Activated naive CD4-positive, alpha-beta T cell treated with anti-CD3 and anti-CD28 coated beads, Interleukin-2, amount 10 ng/mL, durations not matched to agents 7 days and 5 days (primary cell): Measurements from ENCODE around the gene NLRP14.
A peak's percentile ranks its signal among the peaks of the same experiment; 100 is the strongest.

ENCODE experiments used
- CTCF ChIA-PET: fragments of 350-600 bp; sonication (Branson Sonifier 250); formaldehyde crosslinking; loops from one replicate; lab custom pipeline; 2021; ENCODE audit warnings: antibody characterized with exemption; lab: Charles Lee
- DNase-seq: peaks from one replicate; pipeline ENCODE4 v3.0.0-alpha.2; 2020
- H3K27ac Mint-ChIP-seq: one replicate; pipeline ENCODE4 v1.8.0; 2021; ENCODE audit warnings: mild to moderate bottlenecking, moderate library complexity, mixed read lengths
- H3K27me3 Mint-ChIP-seq: one replicate; pipeline ENCODE4 v1.8.0; 2021; ENCODE audit warnings: mild to moderate bottlenecking, mixed read lengths
- H3K36me3 Mint-ChIP-seq: one replicate; pipeline ENCODE4 v1.8.0; 2021; ENCODE audit warnings: mixed read lengths
- H3K4me1 Mint-ChIP-seq: one replicate; pipeline ENCODE4 v1.8.0; 2021; ENCODE audit warnings: mixed read lengths
- H3K4me3 Mint-ChIP-seq: one replicate; pipeline ENCODE4 v1.8.0; 2021; ENCODE audit warnings: mild to moderate bottlenecking, moderate library complexity, mixed read lengths
- H3K9me3 Mint-ChIP-seq: one replicate; pipeline ENCODE4 v1.8.0; 2021; ENCODE audit warnings: mixed read lengths

NLRP14 gene

GRCh38 chr11:7020183-7020917 is at the start of gene NLRP14, which contains the start of gene ZNF214:
Gene NLRP14 (plus strand): TSS chr11:7020479. CDS start chr11:7038587, 18,108 bp downstream.
Gene ZNF214 (minus strand): TSS chr11:7020346. CDS start chr11:7002835, 17,511 bp downstream.
- DNase-seq: no peak
- H3K9me3 Mint-ChIP-seq: no peaks in the 10 kb centered on the region

GRCh38 chr11:6979365-6979764 is 40.9 kb upstream of the NLRP14 start:
- H3K36me3 Mint-ChIP-seq: no peaks in the 10 kb centered on the region
- CTCF ChIA-PET: interaction anchor here (0.7 kb wide), 1 partner anchor 300 kb away, joined by 3 read pairs; no protein-coding TSS in a partner anchor
- no peak for DNase-seq
- no peaks in the 10 kb centered on the region for H3K27me3 Mint-ChIP-seq
- no peak overlapping the region for H3K4me3 Mint-ChIP-seq
- no peak overlapping the region for H3K27ac Mint-ChIP-seq
- H3K9me3 Mint-ChIP-seq: no peaks in the 10 kb centered on the region
- no peaks in the 10 kb centered on the region for H3K4me1 Mint-ChIP-seq

More at GRCh38 chr11:7020183-7020917, at the start of gene NLRP14, which contains the start of gene ZNF214:
- Mint-ChIP-seq H3K36me3 (no peaks in the 10 kb centered on the region), H3K4me1 (peaks cover 3% of the 10 kb centered on the region), H3K27me3 (peaks cover 31% of the 10 kb centered on the region), H3K4me3 (peak within 1 kb of the TSS; percentile 36), H3K27ac (no peak within 1 kb of the TSS)
- CTCF ChIA-PET: no interaction called here

GRCh38 chr11:6986487-6986886 is 33.8 kb upstream of the NLRP14 start:
- no peaks in the 10 kb centered on the region for H3K9me3 Mint-ChIP-seq
- H3K27ac Mint-ChIP-seq: no peak overlapping the region
- H3K4me1 Mint-ChIP-seq: no peaks in the 10 kb centered on the region
- H3K4me3 Mint-ChIP-seq: no peak overlapping the region
- DNase-seq: no peak
- H3K36me3 Mint-ChIP-seq: no peaks in the 10 kb centered on the region
- CTCF ChIA-PET: no interaction called here
- H3K27me3 Mint-ChIP-seq: peaks cover 4% of the 10 kb centered on the region

- Mint-ChIP-seq H3K36me3 (no peaks in the 10 kb centered on the region), H3K4me3 (no peak overlapping the region), H3K4me1 (no peaks in the 10 kb centered on the region), H3K27ac (no peak overlapping the region), H3K9me3 (no peaks in the 10 kb centered on the region), H3K27me3 (peaks cover 4% of the 10 kb centered on the region)
- no peak for DNase-seq
- CTCF ChIA-PET: no interaction called here
Observed at GRCh38 chr11:6988506-6988905, 31.8 kb upstream of the NLRP14 start.

GRCh38 chr11:6991227-6991626 is 29.1 kb upstream of the NLRP14 start:
- no peak overlapping the region for H3K27ac Mint-ChIP-seq
- H3K4me1 Mint-ChIP-seq: no peaks in the 10 kb centered on the region
- H3K9me3 Mint-ChIP-seq: no peaks in the 10 kb centered on the region
- H3K27me3 Mint-ChIP-seq: peaks cover 4% of the 10 kb centered on the region
- no peak overlapping the region for H3K4me3 Mint-ChIP-seq
- H3K36me3 Mint-ChIP-seq: no peaks in the 10 kb centered on the region
- CTCF ChIA-PET: interaction anchor here (1.9 kb wide), 1 partner anchor 15 kb away, joined by 4 read pairs; no protein-coding TSS in a partner anchor
- DNase-seq: no peak

- peaks cover 4% of the 10 kb centered on the region for H3K27me3 Mint-ChIP-seq
- no peak for DNase-seq
- no peak overlapping the region for H3K27ac Mint-ChIP-seq
- H3K36me3 Mint-ChIP-seq: no peaks in the 10 kb centered on the region
- H3K4me3 Mint-ChIP-seq: no peak overlapping the region
- H3K4me1 Mint-ChIP-seq: no peaks in the 10 kb centered on the region
- H3K9me3 Mint-ChIP-seq: no peaks in the 10 kb centered on the region
- CTCF ChIA-PET: interaction anchor here (1.9 kb wide), 1 partner anchor 15 kb away, joined by 4 read pairs; no protein-coding TSS in a partner anchor
Observed at GRCh38 chr11:6992026-6992425, 28.3 kb upstream of the NLRP14 start.

- no peak for DNase-seq
- no peaks in the 10 kb centered on the region for H3K4me1 Mint-ChIP-seq
- CTCF ChIA-PET: interaction anchor here (1.9 kb wide), 1 partner anchor 16 kb away, joined by 4 read pairs; no protein-coding TSS in a partner anchor
- no peak overlapping the region for H3K27ac Mint-ChIP-seq
- no peaks in the 10 kb centered on the region for H3K9me3 Mint-ChIP-seq
- no peaks in the 10 kb centered on the region for H3K36me3 Mint-ChIP-seq
- no peak overlapping the region for H3K4me3 Mint-ChIP-seq
- peaks cover 4% of the 10 kb centered on the region for H3K27me3 Mint-ChIP-seq
Observed at GRCh38 chr11:6992457-6993417, 27.5 kb upstream of the NLRP14 start.

- CTCF ChIA-PET: no interaction called here
- no peak overlapping the region for H3K4me3 Mint-ChIP-seq
- no peak overlapping the region for H3K27ac Mint-ChIP-seq
- H3K27me3 Mint-ChIP-seq: peaks cover 4% of the 10 kb centered on the region
- no peaks in the 10 kb centered on the region for H3K4me1 Mint-ChIP-seq
- DNase-seq: no peak
- H3K36me3 Mint-ChIP-seq: no peaks in the 10 kb centered on the region
- H3K9me3 Mint-ChIP-seq: no peaks in the 10 kb centered on the region
Observed at GRCh38 chr11:6995703-6996102, 24.6 kb upstream of the NLRP14 start.

- H3K4me1 Mint-ChIP-seq: no peaks in the 10 kb centered on the region
- no peaks in the 10 kb centered on the region for H3K27me3 Mint-ChIP-seq
- DNase-seq: no peak
- no peaks in the 10 kb centered on the region for H3K36me3 Mint-ChIP-seq
- no peak overlapping the region for H3K4me3 Mint-ChIP-seq
- H3K27ac Mint-ChIP-seq: no peak overlapping the region
- no peaks in the 10 kb centered on the region for H3K9me3 Mint-ChIP-seq
- CTCF ChIA-PET: no interaction called here
Observed at GRCh38 chr11:7004482-7004881, 15.8 kb upstream of the NLRP14 start.

- DNase-seq: no peak
- H3K9me3 Mint-ChIP-seq: no peaks in the 10 kb centered on the region
- no peak overlapping the region for H3K4me3 Mint-ChIP-seq
- peaks cover 7% of the 10 kb centered on the region for H3K27me3 Mint-ChIP-seq
- CTCF ChIA-PET: no interaction called here
- no peak overlapping the region for H3K27ac Mint-ChIP-seq
- no peaks in the 10 kb centered on the region for H3K4me1 Mint-ChIP-seq
- H3K36me3 Mint-ChIP-seq: no peaks in the 10 kb centered on the region
Observed at GRCh38 chr11:7014118-7014517, 6.2 kb upstream of the NLRP14 start.

GRCh38 chr11:7016011-7016410 is 4.3 kb upstream of the NLRP14 start:
- Mint-ChIP-seq H3K4me1 (peaks cover 3% of the 10 kb centered on the region), H3K9me3 (no peaks in the 10 kb centered on the region), H3K27ac (no peak overlapping the region), H3K4me3 (no peak overlapping the region), H3K36me3 (no peaks in the 10 kb centered on the region), H3K27me3 (peaks cover 25% of the 10 kb centered on the region)
- no peak for DNase-seq
- CTCF ChIA-PET: no interaction called here

GRCh38 chr11:7019500-7020182 is 638 bp upstream of the NLRP14 start:
- Mint-ChIP-seq H3K4me3 (peak overlapping the region; percentile 36), H3K36me3 (no peaks in the 10 kb centered on the region)
- no peak for DNase-seq

GRCh38 chr11:7021318-7021717 is 1.0 kb downstream of the NLRP14 start:
- CTCF ChIA-PET: no interaction called here
- Mint-ChIP-seq H3K36me3 (no peaks in the 10 kb centered on the region), H3K4me1 (peaks cover 3% of the 10 kb centered on the region)

More at GRCh38 chr11:7019500-7020182, 638 bp upstream of the NLRP14 start:
- peaks cover 31% of the 10 kb centered on the region for H3K27me3 Mint-ChIP-seq
- H3K27ac Mint-ChIP-seq: no peak overlapping the region
- CTCF ChIA-PET: no interaction called here
- peaks cover 3% of the 10 kb centered on the region for H3K4me1 Mint-ChIP-seq
- H3K9me3 Mint-ChIP-seq: no peaks in the 10 kb centered on the region

GRCh38 chr11:7028141-7028540 is 7.9 kb downstream of the NLRP14 start:
- Mint-ChIP-seq H3K27ac (no peak overlapping the region), H3K36me3 (no peaks in the 10 kb centered on the region), H3K4me1 (no peaks in the 10 kb centered on the region), H3K9me3 (no peaks in the 10 kb centered on the region), H3K4me3 (no peak overlapping the region), H3K27me3 (no peaks in the 10 kb centered on the region)
- no peak for DNase-seq
- CTCF ChIA-PET: no interaction called here

More at GRCh38 chr11:7021318-7021717, 1.0 kb downstream of the NLRP14 start:
- Mint-ChIP-seq H3K27me3 (peaks cover 31% of the 10 kb centered on the region), H3K4me3 (no peak overlapping the region), H3K9me3 (no peaks in the 10 kb centered on the region), H3K27ac (no peak overlapping the region)
- no peak for DNase-seq
